Endothelial cell of umbilical vein (primary cell): ENCODE data around the gene CNOT10. TPM values are rescaled to one million over a fixed set of nuclear protein-coding genes. Genes with fewer than 3 reads are reported as not detected.

Experiments
- BruUV-seq: library from RNA; stranded (reverse); fragments of 400-500 nt; replicated peaks from 2 replicates; lab custom pipeline; 2021; lab: Mats Ljungman, UMichigan
- CTCF ChIA-PET: fragments of 300-600, 350-600 bp; sonication (Branson Sonifier 250); formaldehyde crosslinking; loops from one replicate; lab custom pipeline; 2021; ENCODE audit warnings: antibody characterized with exemption, inconsistent platforms; lab: Charles Lee
- POLR2A ChIA-PET: fragments of 300-600, 350-600 bp; sonication (Branson Sonifier 250); formaldehyde crosslinking; loops from one replicate; lab custom pipeline; 2021; ENCODE audit warnings: antibody characterized with exemption, inconsistent platforms; lab: Charles Lee
- DNase-seq: peaks from one replicate; pipeline ENCODE4 v3.0.0-alpha.2; 2011; ENCODE audit warnings: low read depth, low spot score
- FAIRE-seq: peaks from 2 replicates; lab custom pipeline; 2011; peaks lifted over from hg19 to GRCh38; lab: Jason Lieb, UNC
- H2AFZ ChIP-seq: 2 replicates; pipeline ENCODE4 v1.6.0; 2012; ENCODE audit warnings: low read depth, low read length, control low read depth, inconsistent platforms
- H3K27ac ChIP-seq: 2 replicates; pipeline ENCODE4 v1.5.1; 2011; ENCODE audit warnings: low read depth, mild to moderate bottlenecking, control low read depth, low read length, moderate library complexity; ENCODE audit not compliant: insufficient read depth
- H3K27me3 ChIP-seq, 2 experiments: 2 replicates each; pipeline versions ENCODE4 v1.6.0 to v1.6.1; 2011; ENCODE audit warnings: low read length in 2 of 2, mixed read lengths in 1 of 2; ENCODE audit not compliant: control insufficient read depth in 2 of 2, insufficient read depth in 2 of 2
- H3K36me3 ChIP-seq, 2 experiments: 2 replicates in 1 of 2; 3 replicates in 1 of 2; pipeline ENCODE4 v1.5.1; 2011; ENCODE audit warnings: low read length in 2 of 2, mild to moderate bottlenecking in 1 of 2, moderate library complexity in 1 of 2; ENCODE audit not compliant: control insufficient read depth in 2 of 2, insufficient read depth in 2 of 2; ENCODE audit errors: extremely low read depth in 1 of 2
- H3K4me1 ChIP-seq: 3 replicates; pipeline ENCODE4 v1.5.1; 2011; ENCODE audit warnings: mild to moderate bottlenecking, low read length; ENCODE audit not compliant: control insufficient read depth, insufficient read depth; ENCODE audit errors: extremely low read depth
- H3K4me2 ChIP-seq: 2 replicates; pipeline ENCODE4 v1.6.1; 2011; ENCODE audit warnings: low read length, control low read depth, mixed read lengths; ENCODE audit not compliant: insufficient read depth
- H3K4me3 ChIP-seq, 3 experiments: fragments of 200-600 bp in 1 of 3; sonication (generic), shearing (Covaris generic) in 1 of 3; replicated peaks in 1 of 3; 2 replicates each; pipeline ENCODE4 v1.5.1; 2011 to 2016; ENCODE audit warnings: control low read depth in 3 of 3, low read length in 3 of 3, mild to moderate bottlenecking in 2 of 3, inconsistent platforms in 1 of 3, low read depth in 1 of 3, moderate library complexity in 1 of 3; ENCODE audit not compliant: insufficient read depth in 1 of 3
- H3K79me2 ChIP-seq: 2 replicates; pipeline ENCODE4 v1.6.0; 2012; ENCODE audit warnings: low read length, inconsistent platforms; ENCODE audit not compliant: control insufficient read depth, insufficient read depth
- H3K9ac ChIP-seq: replicated peaks from 2 replicates; pipeline ENCODE3; 2011; ENCODE audit warnings: low read length, control low read depth; ENCODE audit not compliant: insufficient read depth; ENCODE audit errors: extremely low read depth
- H3K9me1 ChIP-seq: replicated peaks from 3 replicates; pipeline ENCODE4 v1.6.0; 2011; ENCODE audit warnings: mild to moderate bottlenecking, low read length; ENCODE audit not compliant: control insufficient read depth, insufficient read depth; ENCODE audit errors: extremely low read depth
- H3K9me3 ChIP-seq: replicated peaks from 2 replicates; pipeline ENCODE4 v1.5.1; 2012; ENCODE audit warnings: low read length, inconsistent platforms; ENCODE audit not compliant: control insufficient read depth, insufficient read depth
- H4K20me1 ChIP-seq: replicated peaks from 2 replicates; pipeline ENCODE3; 2011; ENCODE audit warnings: mild to moderate bottlenecking, low read length; ENCODE audit not compliant: control insufficient read depth, insufficient read depth; ENCODE audit errors: extremely low read depth
- EZH2 ChIP-seq: IDR thresholded peaks from 2 replicates; pipeline ENCODE4 v1.6.1; 2012; ENCODE audit warnings: borderline replicate concordance, low read depth, mild to moderate bottlenecking, moderate library complexity, low read length, inconsistent platforms; ENCODE audit not compliant: severe bottlenecking
- FOS ChIP-seq: IDR thresholded peaks from 2 replicates; pipeline ENCODE4 v1.6.1; 2011; ENCODE audit warnings: mild to moderate bottlenecking, low read length, moderate library complexity, borderline replicate concordance; ENCODE audit not compliant: insufficient read depth
- GATA2 ChIP-seq: IDR thresholded peaks from 2 replicates; pipeline ENCODE4 v1.7.0; 2011; ENCODE audit warnings: low read depth, mild to moderate bottlenecking, moderate library complexity, mixed read lengths, low read length; ENCODE audit not compliant: insufficient read length, insufficient read depth
- JUN ChIP-seq: IDR thresholded peaks from 2 replicates; pipeline ENCODE4 v1.6.1; 2011; ENCODE audit warnings: borderline replicate concordance, low read depth; ENCODE audit not compliant: insufficient read length, insufficient read depth
- MYC ChIP-seq: IDR thresholded peaks from one replicate; pipeline ENCODE4 v1.6.1; 2011; ENCODE audit warnings: mild to moderate bottlenecking, low read depth, low read length
- POLR2A ChIP-seq: IDR thresholded peaks from 2 replicates; pipeline ENCODE4 v1.6.1; 2012; ENCODE audit warnings: low read depth, mild to moderate bottlenecking, control low read depth, low read length
- POLR2AphosphoS5 ChIP-seq: IDR thresholded peaks from 2 replicates; pipeline ENCODE4 v1.6.1; 2012; ENCODE audit warnings: low read depth, mild to moderate bottlenecking, control low read depth, low read length, moderate library complexity; ENCODE audit not compliant: insufficient read depth
- dilution Hi-C: fragments of 300-500 bp; cut with MboI; formaldehyde crosslinking; loops from one replicate; pipeline ENCODE4 v1.15.0; 2019; ENCODE audit warnings: low sequenced_read_pairs; ENCODE audit not compliant: extremely low pct_ligation_motif_present
- intact Hi-C: fragments of 100-400 bp; cut with micrococcal nuclease; formaldehyde crosslinking; loops from one replicate; pipeline ENCODE4 v1.10.0; 2022
- polyA plus RNA-seq, 4 experiments: library from polyadenylated mRNA; depleted of rRNA in 3 of 4; stranded (reverse) in 3 of 4; unstranded in 1 of 4; fragments of >200 nt; gene quantifications; 2 replicates each; pipeline versions ENCODE4 v1.2.1 to v1.2.3, GENCODE V29; 2011 to 2012; ENCODE audit warnings: missing spikeins in 1 of 4
- total RNA-seq: library from RNA; stranded (reverse); gene quantifications from 2 replicates; pipeline ENCODE4 v1.2.3, GENCODE V29; 2021

CNOT10 gene
- total and polyA plus RNA-seq, 2 donors (not counting 3 experiments of a cell fraction or from before 2014, with no cell fraction given): 23.6 to 28.6 TPM

DNA sequence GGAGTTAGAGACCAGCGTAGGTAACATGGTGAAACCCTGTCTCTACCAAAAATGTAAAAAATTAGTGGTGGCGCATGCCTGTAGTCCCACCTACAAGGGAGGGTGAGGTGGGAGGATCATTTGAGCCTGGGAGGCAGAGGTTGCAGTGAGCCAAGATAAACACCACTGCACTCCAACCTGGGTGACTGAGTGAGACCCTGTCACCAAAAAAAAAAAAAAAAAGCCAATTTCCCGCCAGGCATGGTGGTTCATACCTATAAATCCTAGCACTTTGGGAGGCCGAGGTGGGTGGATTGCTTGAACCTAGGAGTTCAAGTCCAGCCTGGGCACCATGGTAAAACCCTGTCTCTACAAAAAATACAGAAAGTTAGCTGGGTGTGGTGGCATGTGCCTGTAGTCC, 6.9 kb downstream of the CNOT10 start:
- H2AFZ ChIP-seq: no peak overlapping the region
- H3K4me1 ChIP-seq: peaks cover 2% of the 10 kb centered on the region
- DNase-seq (no peak), FAIRE-seq (no peak)
- POLR2A ChIA-PET: no interaction called here
- no peak overlapping the region for H3K9ac ChIP-seq
- no peak overlapping the region for H3K4me2 ChIP-seq
- intact Hi-C loops: no loop called here
- dilution Hi-C loops: no loop called here
- no peak overlapping the region for H3K27ac ChIP-seq
- H3K9me1 ChIP-seq: no peaks in the 10 kb centered on the region
- no peaks in the 10 kb centered on the region for H3K9me3 ChIP-seq
- peaks cover 0 to 3% of the 10 kb centered on the region in 2 experiments for H3K36me3 ChIP-seq
- BruUV-seq: no TSS peak
- CTCF ChIA-PET: interaction anchor here (0.7 kb wide), 1 partner anchor 27 kb away, joined by 3 read pairs; no protein-coding TSS in a partner anchor
- H3K79me2 ChIP-seq: peaks cover 25% of the 10 kb centered on the region
- H4K20me1 ChIP-seq: peaks cover 2% of the 10 kb centered on the region
- no peak overlapping the region for H3K4me3 ChIP-seq
- TF ChIP-seq FOS: no peak
- no peak for TF ChIP-seq POLR2A
- TF ChIP-seq JUN: no peak
- TF ChIP-seq MYC: no peak
- no peak for TF ChIP-seq GATA2
- no peak for TF ChIP-seq POLR2AphosphoS5
- H3K27me3 ChIP-seq: no peaks in the 10 kb centered on the region

DNA sequence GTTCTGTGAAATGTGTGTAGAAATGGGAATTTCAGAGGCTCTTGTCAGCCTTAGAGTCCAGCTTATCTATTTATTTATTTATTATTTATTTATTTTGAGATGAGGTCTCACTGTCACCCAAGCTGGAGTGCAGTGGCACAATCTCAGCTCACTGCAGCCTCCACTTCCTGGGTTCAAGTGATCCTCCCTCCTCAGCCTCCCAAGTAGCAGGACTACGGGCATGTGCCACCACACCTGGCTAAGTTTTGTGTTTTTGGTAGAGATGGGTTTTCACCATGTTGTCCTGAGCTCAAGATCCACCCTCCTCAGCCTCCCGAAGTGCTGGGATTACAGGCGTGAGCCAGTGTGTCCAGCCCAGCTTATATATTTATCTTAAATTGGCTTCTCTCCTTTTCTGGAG, 11.5 kb downstream of the CNOT10 start:
- Histone ChIP-seq H3K9me3 (no peaks in the 10 kb centered on the region), H3K9me1 (no peaks in the 10 kb centered on the region), H3K4me1 (no peaks in the 10 kb centered on the region), H3K27ac (no peak overlapping the region), H3K4me3 (no peak overlapping the region), H3K27me3 (no peaks in the 10 kb centered on the region), H3K4me2 (no peak overlapping the region), H3K36me3 (no peaks in the 10 kb centered on the region), H3K9ac (no peak overlapping the region), H4K20me1 (peaks cover 2% of the 10 kb centered on the region), H2AFZ (no peak overlapping the region), H3K79me2 (peaks cover 11% of the 10 kb centered on the region)
- dilution Hi-C loops: no loop called here
- POLR2A ChIA-PET: no interaction called here
- no peak for TF ChIP-seq FOS
- no peak for TF ChIP-seq EZH2
- no peak for TF ChIP-seq POLR2A
- TF ChIP-seq JUN: no peak
- intact Hi-C loops: no loop called here
- CTCF ChIA-PET: interaction anchor here (0.8 to 1.9 kb wide), 4 partner anchors 9 to 17 kb away, joined by 3 to 8 read pairs (median 4); partner anchors contain the start of gene CNOT10
- FAIRE-seq (no peak), DNase-seq (no peak)
- BruUV-seq: no TSS peak
